Measurements from ENCODE around the gene FURIN. TPM values are rescaled to one million over a fixed set of nuclear protein-coding genes. Genes with fewer than 3 reads are reported as not detected.
"Not testable (repeated sequence)": the region's sequence is repeated elsewhere in the genome, so short reads cannot be mapped to it uniquely, and the experiment has no call there.

FURIN gene
- total RNA-seq, 1 donor from 2014 or later, result 570 TPM

GRCh38 chr15:90892498-90893174 lies 24.2 kb downstream of the FURIN start:
- no peak for DNase-seq (ENCODE audit: low spot score)
- intact Hi-C loops (cut with micrococcal nuclease), result no loop called here
- Mint-ChIP-seq H3K27ac (no peak overlapping the region), H3K4me3 (ENCODE audit: low read depth) (no peak overlapping the region), H3K27me3 (ENCODE audit: low read depth) (no peaks in the 10 kb centered on the region), H3K9me3 (no peaks in the 10 kb centered on the region), H3K36me3 (ENCODE audit: low read depth) (peaks cover 75% of the 10 kb centered on the region), H3K4me1 (ENCODE audit: low read depth) (peaks cover 3% of the 10 kb centered on the region)

GRCh38 chr15:90893175-90894090 lies 25.0 kb downstream of the FURIN start:
- Mint-ChIP-seq H3K27me3 (ENCODE audit: low read depth) (no peaks in the 10 kb centered on the region), H3K27ac (no peak overlapping the region), H3K36me3 (ENCODE audit: low read depth) (peaks cover 74% of the 10 kb centered on the region), H3K9me3 (no peaks in the 10 kb centered on the region), H3K4me3 (ENCODE audit: low read depth) (no peak overlapping the region), H3K4me1 (ENCODE audit: low read depth) (peaks cover under 1% of the 10 kb centered on the region)
- intact Hi-C loops (cut with micrococcal nuclease), result no loop called here
- DNase-seq (ENCODE audit: low spot score), result no peak

- H3K27me3 Mint-ChIP-seq (ENCODE audit: low read depth), result no peaks in the 10 kb centered on the region
- H3K36me3 Mint-ChIP-seq (ENCODE audit: low read depth), result peaks cover 69% of the 10 kb centered on the region
- H3K4me1 Mint-ChIP-seq (ENCODE audit: low read depth), result no peaks in the 10 kb centered on the region
- intact Hi-C loops (cut with micrococcal nuclease), result no loop called here
- no peak for DNase-seq (ENCODE audit: low spot score)
- no peak overlapping the region for H3K27ac Mint-ChIP-seq
- H3K9me3 Mint-ChIP-seq, result no peaks in the 10 kb centered on the region
- H3K4me3 Mint-ChIP-seq (ENCODE audit: low read depth), result no peak overlapping the region
Observed at GRCh38 chr15:90895571-90896117, 27.3 kb downstream of the FURIN start.

- intact Hi-C loops (cut with micrococcal nuclease); H3K4me3 Mint-ChIP-seq (ENCODE audit: low read depth); H3K9me3 Mint-ChIP-seq; DNase-seq (ENCODE audit: low spot score); H3K27ac Mint-ChIP-seq; H3K27me3 Mint-ChIP-seq (ENCODE audit: low read depth): not testable (repeated sequence)
- Mint-ChIP-seq H3K36me3 (ENCODE audit: low read depth) (peaks cover 58% of the 10 kb centered on the region), H3K4me1 (ENCODE audit: low read depth) (peaks cover 11% of the 10 kb centered on the region)
Observed at GRCh38 chr15:90897131-90897655, 28.8 kb downstream of the FURIN start.

GRCh38 chr15:90901175-90902039 lies 33.0 kb downstream of the FURIN start:
- intact Hi-C loops (cut with micrococcal nuclease), result loop anchor here (1.0 kb wide), 1 partner anchor 30 kb away; no protein-coding TSS in a partner anchor
- DNase-seq (ENCODE audit: low spot score), result no peak
- peaks cover 24% of the 10 kb centered on the region for H3K4me1 Mint-ChIP-seq (ENCODE audit: low read depth)
- H3K27ac Mint-ChIP-seq, result peak overlapping the region; percentile 80
- H3K27me3 Mint-ChIP-seq (ENCODE audit: low read depth), result no peaks in the 10 kb centered on the region
- peaks cover 48% of the 10 kb centered on the region for H3K36me3 Mint-ChIP-seq (ENCODE audit: low read depth)
- peak overlapping the region; percentile 78 for H3K4me3 Mint-ChIP-seq (ENCODE audit: low read depth)
- no peaks in the 10 kb centered on the region for H3K9me3 Mint-ChIP-seq

- Mint-ChIP-seq H3K36me3 (ENCODE audit: low read depth) (peaks cover 49% of the 10 kb centered on the region), H3K4me3 (ENCODE audit: low read depth) (peak overlapping the region; percentile 78), H3K4me1 (ENCODE audit: low read depth) (peaks cover 24% of the 10 kb centered on the region), H3K27me3 (ENCODE audit: low read depth) (no peaks in the 10 kb centered on the region), H3K9me3 (no peaks in the 10 kb centered on the region), H3K27ac (peak overlapping the region; percentile 80)
- intact Hi-C loops (cut with micrococcal nuclease), result loop anchor here (1.0 kb wide), 1 partner anchor 29 kb away; no protein-coding TSS in a partner anchor
- peak; percentile 70 for DNase-seq (ENCODE audit: low spot score)
Observed at GRCh38 chr15:90902040-90902839, 33.9 kb downstream of the FURIN start.

- DNase-seq (ENCODE audit: low spot score), result peak; percentile 72
- peak within 1 kb of the TSS; percentile 85 for H3K27ac Mint-ChIP-seq
- H3K36me3 Mint-ChIP-seq (ENCODE audit: low read depth), result peaks cover 53% of the 10 kb centered on the region
- intact Hi-C loops (cut with micrococcal nuclease), result loop anchor here (1.0 kb wide), 2 partner anchors 28 to 31 kb away; no protein-coding TSS in a partner anchor
- no peaks in the 10 kb centered on the region for H3K27me3 Mint-ChIP-seq (ENCODE audit: low read depth)
- H3K9me3 Mint-ChIP-seq, result no peaks in the 10 kb centered on the region
- H3K4me3 Mint-ChIP-seq (ENCODE audit: low read depth), result peak within 1 kb of the TSS; percentile 84
- peaks cover 24% of the 10 kb centered on the region for H3K4me1 Mint-ChIP-seq (ENCODE audit: low read depth)
Observed at GRCh38 chr15:90902840-90903732, 34.7 kb downstream of the FURIN start, which contains the start of gene MAN2A2. Gene MAN2A2, plus strand, starts transcription at chr15:90903302. Its CDS starts 906 bp downstream, at chr15:90904208.

GRCh38 chr15:90903733-90904536 lies 35.5 kb downstream of the FURIN start:
- Mint-ChIP-seq H3K9me3 (no peaks in the 10 kb centered on the region), H3K27ac (peak overlapping the region; percentile 85), H3K36me3 (ENCODE audit: low read depth) (peaks cover 53% of the 10 kb centered on the region), H3K4me1 (ENCODE audit: low read depth) (peaks cover 24% of the 10 kb centered on the region), H3K4me3 (ENCODE audit: low read depth) (peak overlapping the region; percentile 84), H3K27me3 (ENCODE audit: low read depth) (no peaks in the 10 kb centered on the region)
- intact Hi-C loops (cut with micrococcal nuclease), result loop anchor here (1.0 kb wide), 1 partner anchor 30 kb away; no protein-coding TSS in a partner anchor
- DNase-seq (ENCODE audit: low spot score), result no peak

- peaks cover 24% of the 10 kb centered on the region for H3K4me1 Mint-ChIP-seq (ENCODE audit: low read depth)
- intact Hi-C loops (cut with micrococcal nuclease), result no loop called here
- H3K36me3 Mint-ChIP-seq (ENCODE audit: low read depth), result peaks cover 53% of the 10 kb centered on the region
- peak overlapping the region; percentile 37 for H3K4me3 Mint-ChIP-seq (ENCODE audit: low read depth)
- H3K9me3 Mint-ChIP-seq, result no peaks in the 10 kb centered on the region
- H3K27ac Mint-ChIP-seq, result peak overlapping the region; percentile 22
- DNase-seq (ENCODE audit: low spot score), result no peak
- no peaks in the 10 kb centered on the region for H3K27me3 Mint-ChIP-seq (ENCODE audit: low read depth)
Observed at GRCh38 chr15:90904746-90905145, 36.4 kb downstream of the FURIN start.
